ENCODE data around the gene IFT80. TPM values are rescaled to one million over a fixed set of nuclear protein-coding genes. Genes with fewer than 3 reads are reported as not detected.
A peak's percentile ranks its signal among the peaks of the same experiment; 100 is the strongest.

IFT80 gene
- total RNA-seq, 6 experiments from 2014 or later, result 23.4 to 28.1 (median 24.6) TPM

GRCh38 chr3:160218136-160218535 lies 180.9 kb downstream of the IFT80 start:
- H3K9me3 Mint-ChIP-seq, result no peaks in the 10 kb centered on the region
- H3K4me1 Mint-ChIP-seq (ENCODE audit: low read depth), result no peaks in the 10 kb centered on the region; the same call in 1 of the 2 replicates
- no peak overlapping the region for H3K27ac Mint-ChIP-seq
- no peaks in the 10 kb centered on the region for H3K36me3 Mint-ChIP-seq (ENCODE audit: low read depth)
- H3K27me3 Mint-ChIP-seq (ENCODE audit: insufficient read depth), result no peaks in the 10 kb centered on the region; the same call in 1 of the 2 replicates
- H3K4me3 Mint-ChIP-seq, result no peak overlapping the region
- no peak for DNase-seq
- TF ChIP-seq CTCF (IDR thresholded peaks at IDR 0.05), result no peak

- no peak overlapping the region for H3K27ac Mint-ChIP-seq
- H3K9me3 Mint-ChIP-seq, result no peaks in the 10 kb centered on the region
- H3K4me1 Mint-ChIP-seq (ENCODE audit: low read depth), result no peaks in the 10 kb centered on the region; the same call in 1 of the 2 replicates
Observed at GRCh38 chr3:160217675-160218074, 181.3 kb downstream of the IFT80 start.

GRCh38 chr3:160213191-160213590 lies 185.8 kb downstream of the IFT80 start:
- peaks cover 15% of the 10 kb centered on the region for H3K4me1 Mint-ChIP-seq (ENCODE audit: low read depth)
- H3K27ac Mint-ChIP-seq, result no peak overlapping the region
- H3K4me3 Mint-ChIP-seq, result no peak overlapping the region

More at GRCh38 chr3:160217675-160218074, 181.3 kb downstream of the IFT80 start:
- Mint-ChIP-seq H3K36me3 (ENCODE audit: low read depth) (no peaks in the 10 kb centered on the region), H3K27me3 (ENCODE audit: insufficient read depth) (no peaks in the 10 kb centered on the region; the same call in 1 of the 2 replicates), H3K4me3 (no peak overlapping the region)
- DNase-seq, result no peak
- no peak for TF ChIP-seq CTCF (IDR thresholded peaks at IDR 0.05)

GRCh38 chr3:160210799-160211221 lies 188.2 kb downstream of the IFT80 start:
- H3K4me3 Mint-ChIP-seq, result no peak overlapping the region
- peaks cover 15% of the 10 kb centered on the region for H3K4me1 Mint-ChIP-seq (ENCODE audit: low read depth)
- no peaks in the 10 kb centered on the region; the same call in none of the 2 replicates for H3K27me3 Mint-ChIP-seq (ENCODE audit: insufficient read depth)
- peak; percentile 77 for TF ChIP-seq CTCF (IDR thresholded peaks at IDR 0.05)
- no peaks in the 10 kb centered on the region for H3K9me3 Mint-ChIP-seq
- H3K36me3 Mint-ChIP-seq (ENCODE audit: low read depth), result no peaks in the 10 kb centered on the region
- peak overlapping the region; percentile 6; the same call in 1 of the 2 replicates for H3K27ac Mint-ChIP-seq
- DNase-seq, result peak; percentile 62

More at GRCh38 chr3:160213191-160213590, 185.8 kb downstream of the IFT80 start:
- DNase-seq, result no peak
- Mint-ChIP-seq H3K9me3 (no peaks in the 10 kb centered on the region), H3K36me3 (ENCODE audit: low read depth) (no peaks in the 10 kb centered on the region), H3K27me3 (ENCODE audit: insufficient read depth) (no peaks in the 10 kb centered on the region; the same call in none of the 2 replicates)
- no peak for TF ChIP-seq CTCF (IDR thresholded peaks at IDR 0.05)

- Mint-ChIP-seq H3K4me3 (no peak overlapping the region), H3K36me3 (ENCODE audit: low read depth) (no peaks in the 10 kb centered on the region), H3K9me3 (no peaks in the 10 kb centered on the region), H3K27ac (no peak overlapping the region), H3K27me3 (ENCODE audit: insufficient read depth) (no peaks in the 10 kb centered on the region; the same call in none of the 2 replicates), H3K4me1 (ENCODE audit: low read depth) (peaks cover 15% of the 10 kb centered on the region)
- no peak for TF ChIP-seq CTCF (IDR thresholded peaks at IDR 0.05)
- DNase-seq, result no peak
Observed at GRCh38 chr3:160210341-160210740, 188.7 kb downstream of the IFT80 start.

Small RNA genes within 50 kb of the gene (microRNA-seq; reads per million reads assigned to microRNA genes)
- gene MIR15B (1,879 reads per million, percentile 80 among the genes with 10 or more reads in this experiment), gene MIR16-2 (532 reads per million, percentile 68 among the genes with 10 or more reads in this experiment)

Other genes with a start within 250 kb of the IFT80 start
- gene C3orf80, start 173.8 kb downstream of the IFT80 start, total RNA-seq (2021; fragmentation: NEBNext Ultra II Directional; extraction: Animal tissue kit (Norgen Biotek cat#: 25700)), result under 1 TPM; 0.26 to 0.95 (median 0.47) TPM
- 100 to 1,000 TPM in 5 of 6 experiments, 10 to 100 TPM in 1; 58.2 to 116 (median 106) TPM for gene SMC4, start 425 bp upstream of the IFT80 start, total RNA-seq (2021; fragmentation: NEBNext Ultra II Directional; extraction: Animal tissue kit (Norgen Biotek cat#: 25700))
- gene TRIM59, start 50.6 kb upstream of the IFT80 start, total RNA-seq (2021; fragmentation: NEBNext Ultra II Directional; extraction: Animal tissue kit (Norgen Biotek cat#: 25700)), result 10 to 100 TPM; 30.9 to 50.2 (median 40.7) TPM
- gene KPNA4, start 166.3 kb upstream of the IFT80 start, total RNA-seq (2021; fragmentation: NEBNext Ultra II Directional; extraction: Animal tissue kit (Norgen Biotek cat#: 25700)), result 100 to 1,000 TPM in 2 of 6 experiments, 10 to 100 TPM in 4; 72.4 to 113 (median 99.0) TPM

Measured in HFFc6 (cell line).